GM12873 (cell line): ENCODE data around the gene LOXHD1.

Source experiments
- CTCF ChIP-seq: IDR thresholded peaks from 2 replicates; pipeline ENCODE4 v1.5.1; 2012; ENCODE audit warnings: low read depth, mild to moderate bottlenecking, moderate library complexity, low read length, control low read depth; ENCODE audit not compliant: insufficient read depth; ENCODE audit errors: missing control alignments

LOXHD1 gene

DNA sequence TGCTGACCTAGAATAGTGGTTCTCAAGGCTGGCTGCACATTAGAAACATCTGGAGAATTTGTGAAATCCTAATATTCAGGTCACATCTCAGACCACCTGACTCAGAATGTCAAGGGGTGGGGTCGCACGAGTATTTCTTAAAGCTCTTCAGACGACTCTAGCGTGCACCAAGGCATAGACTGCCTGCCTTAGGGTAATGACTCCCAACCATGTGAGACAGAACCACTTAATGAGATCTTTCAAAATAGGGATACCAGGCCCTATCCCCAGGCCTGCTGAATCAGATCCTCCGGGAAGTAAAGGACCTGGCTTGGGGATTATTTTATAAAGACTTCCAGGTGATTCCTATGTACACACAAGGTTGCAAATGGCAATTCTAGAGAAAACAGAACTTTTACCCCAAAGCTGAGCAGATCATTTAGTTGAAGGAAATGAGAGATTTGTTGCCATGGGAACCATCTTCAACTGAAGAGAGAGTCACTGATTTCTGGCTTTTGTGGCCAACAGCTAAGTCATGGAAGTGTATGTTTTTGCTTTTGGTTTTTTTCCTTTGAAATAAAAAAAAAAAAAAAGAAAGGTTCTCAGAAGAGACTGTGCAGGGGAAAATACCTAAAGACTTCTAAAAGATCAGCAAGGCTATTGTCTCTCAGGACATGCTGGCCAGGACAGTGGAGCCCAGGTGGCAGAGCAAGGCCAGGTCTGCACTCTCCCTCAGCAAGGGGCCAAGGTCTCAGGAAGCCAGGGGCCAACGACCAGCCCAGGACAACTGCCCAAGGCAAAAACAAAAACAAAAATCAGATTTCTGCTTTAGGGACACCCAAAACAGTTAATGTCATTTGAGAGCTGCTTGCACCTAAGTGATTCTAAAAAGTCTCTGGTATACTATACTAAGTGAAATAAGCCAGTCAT lies 15.3 kb upstream of the LOXHD1 start:
- no peak for TF ChIP-seq CTCF

- TF ChIP-seq CTCF, result no peak
These were observed 11.7 kb upstream of the LOXHD1 start for GRCh38 chr18:46668694-46669093.

- TF ChIP-seq CTCF, result no peak
These were observed 11.1 kb upstream of the LOXHD1 start for GRCh38 chr18:46668135-46668534.

DNA sequence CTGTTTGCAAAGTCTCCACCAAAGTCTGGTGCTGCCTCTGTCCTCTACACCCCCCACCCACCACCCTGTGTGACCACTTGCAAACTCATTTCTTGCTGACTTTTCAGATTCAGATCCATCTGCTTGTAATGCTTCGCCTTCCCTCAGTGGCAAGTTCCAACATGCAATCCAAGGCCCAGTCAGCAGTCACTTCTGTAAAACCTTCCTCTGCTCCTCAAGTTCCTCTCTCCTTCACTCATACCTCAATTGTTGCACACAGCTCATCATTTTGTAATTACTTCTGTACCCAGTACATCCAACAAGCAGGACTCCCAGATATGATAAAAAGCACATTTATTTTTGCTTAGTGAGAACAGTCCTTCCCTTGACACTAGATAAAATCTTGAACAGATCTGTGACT lies 6.5 kb upstream of the LOXHD1 start:
- no peak for TF ChIP-seq CTCF

DNA sequence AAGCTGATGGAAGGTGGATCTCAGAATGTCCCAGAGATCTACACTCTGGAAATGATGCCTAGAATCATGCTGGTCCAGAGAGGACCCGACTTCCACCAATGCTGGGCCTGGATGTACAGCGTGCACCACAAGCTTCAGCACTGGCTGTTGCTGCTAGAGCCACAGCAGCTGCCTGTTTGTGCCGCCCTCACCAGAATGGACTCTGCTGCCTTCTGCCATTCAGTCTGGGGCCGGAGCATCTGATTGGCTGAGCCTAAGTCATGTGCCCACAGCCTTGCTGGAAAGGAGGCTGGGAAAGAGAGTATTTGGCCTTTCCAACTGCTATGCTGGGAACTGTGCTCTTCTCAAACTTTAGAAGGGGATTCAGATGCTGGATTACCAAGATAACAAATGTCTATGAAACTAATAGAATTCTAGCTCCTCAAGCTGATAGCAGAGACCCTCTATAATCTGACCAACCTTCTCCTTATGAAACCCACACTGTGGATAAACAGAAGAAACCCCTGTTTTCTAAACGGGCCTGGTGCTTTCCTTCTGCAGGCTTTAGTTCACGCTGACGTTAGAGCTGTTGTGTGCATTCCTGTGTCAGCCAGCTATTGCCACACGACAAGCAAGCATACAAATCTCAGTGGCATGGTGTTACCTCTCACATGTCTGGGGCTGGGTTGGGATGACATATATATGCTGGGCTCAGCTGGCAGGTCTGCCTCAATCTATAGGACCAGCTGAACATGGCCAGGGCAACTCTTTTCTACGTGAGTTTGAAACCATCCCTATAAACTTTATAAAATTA lies 4.1 kb upstream of the LOXHD1 start:
- no peak for TF ChIP-seq CTCF

GRCh38 chr18:46659484-46659883 lies 2.5 kb upstream of the LOXHD1 start:
- no peak for TF ChIP-seq CTCF
